DND-41 (cell line): Measurements from ENCODE around the gene CDC20.
"Not testable (repeated sequence)": the region's sequence is repeated elsewhere in the genome, so short reads cannot be mapped to it uniquely, and the experiment has no call there.

Experiments used
- ATAC-seq: fragments of 200-7000 bp; cut with Tn5 transposase; 3 replicates; pipeline ENCODE4 v1.9.1; 2021; ENCODE audit warnings: low read depth; ENCODE audit not compliant: insufficient read depth
- DNase-seq: peaks from one replicate; pipeline ENCODE4 v3.0.0-alpha.2; 2020
- H2AFZ ChIP-seq: 2 replicates; pipeline ENCODE4 v1.6.0; 2012; ENCODE audit warnings: low read depth, low read length
- H3K27ac ChIP-seq: 2 replicates; pipeline ENCODE4 v1.5.1; 2012; ENCODE audit warnings: low read length, inconsistent platforms
- H3K27me3 ChIP-seq: fragments of 200-600 bp; sonication (generic); 2 replicates; pipeline ENCODE4 v1.6.0; 2012; ENCODE audit warnings: low read length, mild to moderate bottlenecking, inconsistent platforms; ENCODE audit not compliant: insufficient read depth, poor library complexity
- H3K36me3 ChIP-seq: 2 replicates; pipeline ENCODE4 v1.5.1; 2012; ENCODE audit warnings: low read length, inconsistent platforms; ENCODE audit not compliant: insufficient read depth
- H3K4me1 ChIP-seq: 2 replicates; pipeline ENCODE4 v1.5.1; 2012; ENCODE audit warnings: mild to moderate bottlenecking, low read length; ENCODE audit not compliant: insufficient read depth
- H3K4me2 ChIP-seq: 2 replicates; pipeline ENCODE4 v1.6.0; 2012; ENCODE audit warnings: mild to moderate bottlenecking, moderate library complexity, low read length, inconsistent platforms; ENCODE audit not compliant: insufficient read depth
- H3K4me3 ChIP-seq, 2 experiments: fragments of 200-600 bp in 1 of 2; shearing (Covaris generic) in 1 of 2; 2 replicates each; pipeline ENCODE4 v1.5.1; 2012 to 2016; ENCODE audit warnings: inconsistent platforms in 2 of 2, low read length in 2 of 2, mild to moderate bottlenecking in 2 of 2, low read depth in 1 of 2, moderate library complexity in 1 of 2
- H3K79me2 ChIP-seq: 2 replicates; pipeline ENCODE4 v1.6.0; 2012; ENCODE audit warnings: low read length, inconsistent platforms; ENCODE audit not compliant: insufficient read depth
- H3K9ac ChIP-seq: 2 replicates; pipeline ENCODE4 v1.6.0; 2012; ENCODE audit warnings: low read depth, mild to moderate bottlenecking, inconsistent platforms, low read length, moderate library complexity
- H3K9me3 ChIP-seq: 2 replicates; pipeline ENCODE4 v1.5.1; 2012; ENCODE audit warnings: low read length, moderate library complexity, mild to moderate bottlenecking, inconsistent platforms; ENCODE audit not compliant: insufficient read depth, severe bottlenecking
- H4K20me1 ChIP-seq: 2 replicates; pipeline ENCODE4 v1.6.0; 2012; ENCODE audit warnings: low read length; ENCODE audit not compliant: insufficient read depth
- EZH2 ChIP-seq: IDR thresholded peaks from 3 replicates; pipeline ENCODE4 v1.6.1; 2012; ENCODE audit warnings: borderline replicate concordance, low read depth, mild to moderate bottlenecking, moderate library complexity, low read length, inconsistent platforms; ENCODE audit not compliant: severe bottlenecking
- TF ChIP-seq, protein P1 (sequence below): IDR thresholded peaks from 2 replicates; pipeline ENCODE4 v1.5.1; 2012; ENCODE audit warnings: borderline replicate concordance, low read length, moderate library complexity, mild to moderate bottlenecking; ENCODE audit not compliant: poor library complexity, severe bottlenecking; ENCODE audit errors: extremely low read depth

CDC20 gene

DNA sequence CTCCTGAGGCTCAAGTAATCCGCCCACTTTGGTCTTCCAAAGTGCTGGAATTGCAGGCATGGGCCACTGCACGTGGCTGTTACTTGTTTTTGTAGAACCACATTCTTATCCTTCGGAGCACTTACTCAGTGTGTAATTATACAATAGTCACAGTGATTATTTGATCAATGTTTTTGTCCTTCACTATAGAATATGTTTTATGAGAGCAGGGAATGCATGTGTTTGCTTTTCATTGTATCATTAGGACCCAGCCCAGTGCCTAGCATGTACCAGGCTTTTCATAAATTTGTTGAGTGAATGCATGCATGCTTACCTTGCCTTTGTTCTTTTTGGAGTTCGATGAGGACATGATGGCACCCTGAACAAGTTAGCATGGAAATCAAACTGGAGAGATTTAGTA is 36.7 kb downstream of the CDC20 start:
- H3K27me3 ChIP-seq: no peaks in the 10 kb centered on the region
- peaks cover 44% of the 10 kb centered on the region for H3K79me2 ChIP-seq
- H3K4me3 ChIP-seq: no peak overlapping the region
- H3K9ac ChIP-seq: no peak overlapping the region
- H2AFZ ChIP-seq: no peak overlapping the region
- H3K4me1 ChIP-seq: peaks cover 11% of the 10 kb centered on the region
- H3K36me3 ChIP-seq: peaks cover 15% of the 10 kb centered on the region
- ATAC-seq (no peak), DNase-seq (no peak)
- no peaks in the 10 kb centered on the region for H3K9me3 ChIP-seq
- peaks cover 2% of the 10 kb centered on the region; the same call in 1 of the 2 replicates for H4K20me1 ChIP-seq
- H3K4me2 ChIP-seq: no peak overlapping the region
- TF ChIP-seq, protein P1, sequence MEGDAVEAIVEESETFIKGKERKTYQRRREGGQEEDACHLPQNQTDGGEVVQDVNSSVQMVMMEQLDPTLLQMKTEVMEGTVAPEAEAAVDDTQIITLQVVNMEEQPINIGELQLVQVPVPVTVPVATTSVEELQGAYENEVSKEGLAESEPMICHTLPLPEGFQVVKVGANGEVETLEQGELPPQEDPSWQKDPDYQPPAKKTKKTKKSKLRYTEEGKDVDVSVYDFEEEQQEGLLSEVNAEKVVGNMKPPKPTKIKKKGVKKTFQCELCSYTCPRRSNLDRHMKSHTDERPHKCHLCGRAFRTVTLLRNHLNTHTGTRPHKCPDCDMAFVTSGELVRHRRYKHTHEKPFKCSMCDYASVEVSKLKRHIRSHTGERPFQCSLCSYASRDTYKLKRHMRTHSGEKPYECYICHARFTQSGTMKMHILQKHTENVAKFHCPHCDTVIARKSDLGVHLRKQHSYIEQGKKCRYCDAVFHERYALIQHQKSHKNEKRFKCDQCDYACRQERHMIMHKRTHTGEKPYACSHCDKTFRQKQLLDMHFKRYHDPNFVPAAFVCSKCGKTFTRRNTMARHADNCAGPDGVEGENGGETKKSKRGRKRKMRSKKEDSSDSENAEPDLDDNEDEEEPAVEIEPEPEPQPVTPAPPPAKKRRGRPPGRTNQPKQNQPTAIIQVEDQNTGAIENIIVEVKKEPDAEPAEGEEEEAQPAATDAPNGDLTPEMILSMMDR: no peak
- no peak for TF ChIP-seq EZH2
- no peak overlapping the region for H3K27ac ChIP-seq

DNA sequence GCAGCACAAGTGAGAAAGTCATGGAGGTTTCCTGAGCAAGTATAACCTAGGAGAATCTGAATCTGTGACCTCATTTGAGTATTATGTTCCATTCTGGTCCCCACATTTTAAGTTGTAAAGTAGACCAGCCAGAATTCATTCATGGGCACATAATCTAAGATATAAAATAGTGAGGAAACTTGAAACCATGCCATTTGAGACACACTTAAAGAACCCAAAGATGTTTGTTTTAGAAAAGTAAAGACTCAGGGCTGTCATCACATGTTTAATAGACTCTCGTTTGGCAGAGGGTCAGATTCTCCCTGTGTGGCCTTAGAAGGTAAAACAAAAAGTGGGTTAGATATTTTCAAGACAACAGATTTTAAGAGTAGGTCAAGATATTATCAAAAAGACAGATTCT is 37.3 kb downstream of the CDC20 start:
- no peak overlapping the region for H3K4me2 ChIP-seq
- TF ChIP-seq, protein P1: no peak
- TF ChIP-seq EZH2: no peak
- H3K27me3 ChIP-seq: no peaks in the 10 kb centered on the region
- no peak overlapping the region for H3K27ac ChIP-seq
- ATAC-seq (no peak), DNase-seq (no peak)
- H3K9ac ChIP-seq: no peak overlapping the region
- no peaks in the 10 kb centered on the region for H3K9me3 ChIP-seq
- H2AFZ ChIP-seq: no peak overlapping the region
- peaks cover 6% of the 10 kb centered on the region for H3K4me1 ChIP-seq
- H3K4me3 ChIP-seq: no peak overlapping the region
- peaks cover 38% of the 10 kb centered on the region for H3K79me2 ChIP-seq
- peaks cover 15% of the 10 kb centered on the region for H3K36me3 ChIP-seq
- H4K20me1 ChIP-seq: peaks cover 2% of the 10 kb centered on the region; the same call in 1 of the 2 replicates

DNA sequence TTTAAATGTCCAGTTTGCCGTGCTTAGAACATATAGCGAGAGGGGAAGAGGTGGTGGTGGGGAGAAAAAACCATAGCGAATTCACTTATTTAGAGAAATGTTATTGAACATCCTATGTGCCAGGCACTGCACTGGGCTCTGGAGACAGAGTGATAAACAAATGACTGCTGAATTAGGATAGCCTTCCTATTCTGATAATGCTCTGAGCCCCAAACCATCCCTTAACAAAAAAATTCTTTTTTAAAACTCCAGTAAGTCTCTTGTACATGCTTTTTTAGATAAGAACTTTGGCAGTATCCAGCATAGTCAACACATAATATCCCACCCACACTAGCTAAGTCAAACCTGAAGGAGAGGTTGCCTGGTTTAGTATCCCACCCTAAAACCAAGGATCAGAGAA is 39.4 kb downstream of the CDC20 start:
- no peak for ATAC-seq
- no peak for DNase-seq
- no peaks in the 10 kb centered on the region for H4K20me1 ChIP-seq
- H3K4me2 ChIP-seq: no peak overlapping the region
- no peak overlapping the region for H2AFZ ChIP-seq
- no peak overlapping the region for H3K4me3 ChIP-seq
- no peaks in the 10 kb centered on the region for H3K4me1 ChIP-seq
- H3K27ac ChIP-seq: no peak overlapping the region
- no peak overlapping the region for H3K9ac ChIP-seq
- H3K36me3 ChIP-seq: peaks cover 27% of the 10 kb centered on the region
- TF ChIP-seq, protein P1: no peak
- no peak for TF ChIP-seq EZH2
- H3K27me3 ChIP-seq: no peaks in the 10 kb centered on the region
- H3K9me3 ChIP-seq: no peaks in the 10 kb centered on the region
- peaks cover 25% of the 10 kb centered on the region for H3K79me2 ChIP-seq

DNA sequence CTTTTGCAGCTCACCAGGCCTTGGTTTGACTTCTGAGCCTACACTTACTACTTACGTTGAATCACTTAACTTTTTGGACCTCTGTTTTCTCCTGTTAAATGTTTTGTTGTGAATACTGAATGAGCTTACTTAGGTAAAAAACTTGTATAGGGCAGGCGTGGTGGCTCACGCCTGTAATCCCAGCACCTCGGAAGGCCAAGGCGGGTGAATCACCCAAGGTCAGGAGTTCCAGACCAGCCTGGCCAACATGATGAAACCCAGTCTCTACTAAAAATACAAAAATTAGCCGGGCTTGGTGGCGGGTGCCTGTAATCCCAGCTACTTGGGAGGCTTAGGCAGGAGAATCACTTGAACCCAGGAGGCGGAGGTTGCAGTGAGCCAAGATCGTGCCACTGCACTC is 41.7 kb downstream of the CDC20 start:
- H2AFZ ChIP-seq: not testable (repeated sequence)

More for the DNA sequence above, 41.7 kb downstream of the CDC20 start:
- not testable (repeated sequence) for H3K27me3 ChIP-seq, H3K9ac ChIP-seq, H3K9me3 ChIP-seq, ATAC-seq, H3K4me1 ChIP-seq, H3K27ac ChIP-seq, DNase-seq, H3K4me2 ChIP-seq, H4K20me1 ChIP-seq, H3K4me3 ChIP-seq
- Histone ChIP-seq H3K79me2 (peaks cover 11% of the 10 kb centered on the region; the same call in 1 of the 2 replicates), H3K36me3 (peaks cover 42% of the 10 kb centered on the region)
